ENCODE results near the gene XPNPEP1. TPM values are rescaled to one million over a fixed set of nuclear protein-coding genes. Genes with fewer than 3 reads are reported as not detected.

Gene XPNPEP1
- total RNA-seq, 1 donor from 2014 or later, result 51.4 TPM

DNA sequence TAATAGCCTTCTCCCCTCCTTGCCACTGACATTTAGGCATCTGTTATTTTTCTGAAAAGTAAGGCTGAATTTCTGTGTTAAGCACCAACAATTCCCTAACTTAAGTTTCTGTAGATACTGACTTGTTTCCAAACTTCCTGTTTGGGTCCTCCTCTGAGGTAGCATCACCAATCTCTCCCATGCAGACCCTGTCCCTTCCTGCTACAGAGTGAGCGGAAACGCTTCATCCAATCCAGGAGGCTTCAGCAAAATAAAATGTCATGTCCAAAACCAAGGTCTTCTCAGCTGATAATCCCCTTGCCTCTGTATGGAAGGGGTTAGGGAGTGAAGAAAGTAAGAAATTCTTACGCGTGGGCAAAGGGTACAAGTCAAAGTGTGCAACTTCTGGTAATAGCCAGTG is 29.9 kb downstream of the XPNPEP1 start:
- DNase-seq, result no peak
- H3K27me3 Mint-ChIP-seq (ENCODE audit: unreplicated experiment), result peaks cover 1% of the 10 kb centered on the region
- H3K36me3 Mint-ChIP-seq (ENCODE audit: unreplicated experiment), result peaks cover 4% of the 10 kb centered on the region
- peaks cover 1% of the 10 kb centered on the region for H3K9me3 Mint-ChIP-seq (ENCODE audit: unreplicated experiment)
- H3K4me3 Mint-ChIP-seq (ENCODE audit: unreplicated experiment), result no peak overlapping the region
- TF ChIP-seq, protein P1, sequence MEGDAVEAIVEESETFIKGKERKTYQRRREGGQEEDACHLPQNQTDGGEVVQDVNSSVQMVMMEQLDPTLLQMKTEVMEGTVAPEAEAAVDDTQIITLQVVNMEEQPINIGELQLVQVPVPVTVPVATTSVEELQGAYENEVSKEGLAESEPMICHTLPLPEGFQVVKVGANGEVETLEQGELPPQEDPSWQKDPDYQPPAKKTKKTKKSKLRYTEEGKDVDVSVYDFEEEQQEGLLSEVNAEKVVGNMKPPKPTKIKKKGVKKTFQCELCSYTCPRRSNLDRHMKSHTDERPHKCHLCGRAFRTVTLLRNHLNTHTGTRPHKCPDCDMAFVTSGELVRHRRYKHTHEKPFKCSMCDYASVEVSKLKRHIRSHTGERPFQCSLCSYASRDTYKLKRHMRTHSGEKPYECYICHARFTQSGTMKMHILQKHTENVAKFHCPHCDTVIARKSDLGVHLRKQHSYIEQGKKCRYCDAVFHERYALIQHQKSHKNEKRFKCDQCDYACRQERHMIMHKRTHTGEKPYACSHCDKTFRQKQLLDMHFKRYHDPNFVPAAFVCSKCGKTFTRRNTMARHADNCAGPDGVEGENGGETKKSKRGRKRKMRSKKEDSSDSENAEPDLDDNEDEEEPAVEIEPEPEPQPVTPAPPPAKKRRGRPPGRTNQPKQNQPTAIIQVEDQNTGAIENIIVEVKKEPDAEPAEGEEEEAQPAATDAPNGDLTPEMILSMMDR (IDR thresholded peaks at IDR 0.05; ENCODE audit: partially characterized antibody, unreplicated experiment), result no peak
- H3K27ac Mint-ChIP-seq (ENCODE audit: unreplicated experiment), result no peak overlapping the region
- H3K4me1 Mint-ChIP-seq (ENCODE audit: low read depth, unreplicated experiment), result peaks cover 6% of the 10 kb centered on the region

DNA sequence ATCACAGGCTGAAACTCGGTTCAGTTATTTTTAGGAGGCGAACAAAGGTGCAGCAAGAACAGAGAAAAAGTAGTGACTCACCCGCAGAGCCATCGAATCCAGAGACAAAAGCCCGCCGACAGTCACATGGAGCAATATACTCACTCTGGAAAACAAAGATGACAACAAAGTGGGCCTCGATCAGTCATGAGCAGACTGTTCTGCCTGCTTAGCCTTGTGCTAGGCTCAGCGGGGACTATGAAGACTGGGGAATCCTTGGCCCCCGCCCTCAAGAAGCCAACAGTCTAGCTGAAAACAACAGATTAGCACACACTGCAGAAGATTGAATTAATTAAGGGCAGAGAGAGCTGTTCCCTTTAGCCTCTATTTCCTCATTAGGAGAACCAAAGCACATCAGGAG is 30.4 kb downstream of the XPNPEP1 start:
- no peak overlapping the region for H3K4me3 Mint-ChIP-seq (ENCODE audit: unreplicated experiment)
- peaks cover 1% of the 10 kb centered on the region for H3K9me3 Mint-ChIP-seq (ENCODE audit: unreplicated experiment)
- TF ChIP-seq, protein P1 (IDR thresholded peaks at IDR 0.05; ENCODE audit: partially characterized antibody, unreplicated experiment), result no peak
- peaks cover 4% of the 10 kb centered on the region for H3K36me3 Mint-ChIP-seq (ENCODE audit: unreplicated experiment)
- no peak overlapping the region for H3K27ac Mint-ChIP-seq (ENCODE audit: unreplicated experiment)
- H3K27me3 Mint-ChIP-seq (ENCODE audit: unreplicated experiment), result no peaks in the 10 kb centered on the region
- DNase-seq, result no peak
- peaks cover 6% of the 10 kb centered on the region for H3K4me1 Mint-ChIP-seq (ENCODE audit: low read depth, unreplicated experiment)

- Mint-ChIP-seq H3K27me3 (ENCODE audit: unreplicated experiment) (peaks cover 1% of the 10 kb centered on the region), H3K9me3 (ENCODE audit: unreplicated experiment) (peaks cover 1% of the 10 kb centered on the region), H3K36me3 (ENCODE audit: unreplicated experiment) (peaks cover 4% of the 10 kb centered on the region), H3K4me3 (ENCODE audit: unreplicated experiment) (no peak overlapping the region), H3K4me1 (ENCODE audit: low read depth, unreplicated experiment) (peaks cover 6% of the 10 kb centered on the region), H3K27ac (ENCODE audit: unreplicated experiment) (no peak overlapping the region)
- TF ChIP-seq, protein P1 (IDR thresholded peaks at IDR 0.05; ENCODE audit: partially characterized antibody, unreplicated experiment), result no peak
- DNase-seq, result no peak
Observed at GRCh38 chr10:109892117-109892516, 31.2 kb downstream of the XPNPEP1 start.

GRCh38 chr10:109891105-109891504 is 32.2 kb downstream of the XPNPEP1 start:
- H3K27me3 Mint-ChIP-seq (ENCODE audit: unreplicated experiment), result peaks cover 4% of the 10 kb centered on the region
- H3K4me3 Mint-ChIP-seq (ENCODE audit: unreplicated experiment), result no peak overlapping the region
- TF ChIP-seq, protein P1 (IDR thresholded peaks at IDR 0.05; ENCODE audit: partially characterized antibody, unreplicated experiment), result no peak
- no peak overlapping the region for H3K27ac Mint-ChIP-seq (ENCODE audit: unreplicated experiment)
- peaks cover 4% of the 10 kb centered on the region for H3K36me3 Mint-ChIP-seq (ENCODE audit: unreplicated experiment)
- no peak for DNase-seq
- peaks cover 6% of the 10 kb centered on the region for H3K4me1 Mint-ChIP-seq (ENCODE audit: low read depth, unreplicated experiment)
- peaks cover 1% of the 10 kb centered on the region for H3K9me3 Mint-ChIP-seq (ENCODE audit: unreplicated experiment)

DNA sequence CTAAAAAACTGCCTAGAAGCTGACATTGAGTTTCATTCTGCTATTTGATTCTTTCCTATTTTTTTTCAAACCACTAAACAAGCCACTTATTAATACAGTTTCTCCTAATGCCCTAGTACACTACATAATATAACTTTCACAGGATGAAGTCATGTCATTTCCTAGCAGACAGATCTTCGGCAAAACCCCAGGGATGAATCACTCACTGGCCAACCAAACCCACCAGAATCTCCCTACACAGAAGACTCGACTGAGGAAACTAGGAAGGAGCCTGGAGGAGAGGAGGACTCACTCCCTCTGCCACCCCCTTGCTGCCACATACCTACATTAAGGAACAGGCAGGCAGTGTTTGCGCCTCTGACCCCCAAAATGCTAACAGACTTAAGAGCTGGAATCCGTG is 33.4 kb downstream of the XPNPEP1 start:
- Mint-ChIP-seq H3K27ac (ENCODE audit: unreplicated experiment) (no peak overlapping the region), H3K4me1 (ENCODE audit: low read depth, unreplicated experiment) (peaks cover 4% of the 10 kb centered on the region), H3K36me3 (ENCODE audit: unreplicated experiment) (peaks cover 4% of the 10 kb centered on the region), H3K4me3 (ENCODE audit: unreplicated experiment) (no peak overlapping the region), H3K27me3 (ENCODE audit: unreplicated experiment) (peaks cover 4% of the 10 kb centered on the region), H3K9me3 (ENCODE audit: unreplicated experiment) (peaks cover 1% of the 10 kb centered on the region)
- DNase-seq, result no peak
- TF ChIP-seq, protein P1 (IDR thresholded peaks at IDR 0.05; ENCODE audit: partially characterized antibody, unreplicated experiment), result no peak
